SK-N-SH treated with all-trans-retinoic acid at 6 μM for 48 hours (cell line): ENCODE results near the gene NCAM1.

Experiments used
- ATAC-seq: fragments of 200-7000 bp; cut with Tn5 transposase; 3 replicates; pipeline ENCODE4 v1.9.1; 2020; ENCODE audit warnings: mild to moderate bottlenecking, moderate library complexity
- ARNTL ChIP-seq: fragments of 450-650 bp; formaldehyde crosslinking; IDR thresholded peaks from 2 replicates; pipeline ENCODE4 v1.5.0; 2020; ENCODE audit warnings: low read depth, mild to moderate bottlenecking, moderate library complexity, borderline replicate concordance
- BACH2 ChIP-seq: fragments of 250-450 bp; sonication (Bioruptor Pico); IDR thresholded peaks from 2 replicates; pipeline ENCODE4 v1.9.0; 2021; ENCODE audit warnings: mild to moderate bottlenecking, borderline replicate concordance
- CREB5 ChIP-seq: fragments of 250-450 bp; sonication (Bioruptor Pico); IDR thresholded peaks from 2 replicates; pipeline ENCODE4 v1.5.1; 2020; ENCODE audit warnings: low read depth, mild to moderate bottlenecking, moderate library complexity
- ESRRG ChIP-seq: fragments of 250-450 bp; sonication (Bioruptor Pico); IDR thresholded peaks from 2 replicates; pipeline ENCODE4 v1.6.1; 2021; ENCODE audit warnings: mild to moderate bottlenecking
- OSR1 ChIP-seq: fragments of 250-450 bp; sonication (Bioruptor Pico); IDR thresholded peaks from 2 replicates; pipeline ENCODE4 v1.8.0; 2022; ENCODE audit warnings: moderate library complexity, mild to moderate bottlenecking, inconsistent platforms
- PATZ1 ChIP-seq: fragments of 250-450 bp; sonication (Bioruptor Pico); IDR thresholded peaks from 2 replicates; pipeline ENCODE4 v1.8.0; 2020; ENCODE audit warnings: mild to moderate bottlenecking, moderate library complexity, borderline replicate concordance
- PPARA ChIP-seq: fragments of 250-450 bp; sonication (Bioruptor Pico); IDR thresholded peaks from 2 replicates; pipeline ENCODE4 v1.5.0; 2020; ENCODE audit warnings: mild to moderate bottlenecking, borderline replicate concordance
- RARB ChIP-seq: fragments of 250-450 bp; sonication (Bioruptor Pico); IDR thresholded peaks from 2 replicates; pipeline ENCODE4 v1.8.0; 2021; ENCODE audit warnings: mild to moderate bottlenecking, moderate library complexity
- SNAI2 ChIP-seq: fragments of 250-450 bp; sonication (Bioruptor Pico); IDR thresholded peaks from 2 replicates; pipeline ENCODE4 v1.5.0; 2020; ENCODE audit warnings: mild to moderate bottlenecking, moderate library complexity
- TOX ChIP-seq: fragments of 250-450 bp; sonication (Bioruptor Pico); IDR thresholded peaks from 2 replicates; pipeline ENCODE4 v1.8.0; 2021; ENCODE audit warnings: mild to moderate bottlenecking, moderate library complexity, borderline replicate concordance
- TSHZ2 ChIP-seq: fragments of 250-450 bp; sonication (Bioruptor Pico); IDR thresholded peaks from 2 replicates; pipeline ENCODE4 v1.5.0; 2020; ENCODE audit warnings: mild to moderate bottlenecking, moderate library complexity
- ZC3H10 ChIP-seq: fragments of 250-450 bp; sonication (Bioruptor Pico); IDR thresholded peaks from 2 replicates; pipeline ENCODE4 v1.5.1; 2021; ENCODE audit warnings: mild to moderate bottlenecking, moderate library complexity
- ZFP3 ChIP-seq: fragments of 250-450 bp; sonication (Bioruptor Pico); IDR thresholded peaks from 2 replicates; pipeline ENCODE4 v1.5.0; 2020; ENCODE audit warnings: mild to moderate bottlenecking, moderate library complexity
- ZFP30 ChIP-seq: fragments of 450-650 bp; formaldehyde crosslinking; IDR thresholded peaks from 2 replicates; pipeline ENCODE4 v1.5.0; 2022; ENCODE audit warnings: mild to moderate bottlenecking, moderate library complexity
- ZNF565 ChIP-seq: fragments of 450-650 bp; formaldehyde crosslinking; conservative IDR thresholded peaks from 2 replicates; pipeline ENCODE4 v1.5.0; 2020; ENCODE audit warnings: low read depth, mild to moderate bottlenecking, moderate library complexity
- ZNF70 ChIP-seq: fragments of 450-650 bp; formaldehyde crosslinking; IDR thresholded peaks from 2 replicates; pipeline ENCODE4 v1.5.0; 2020; ENCODE audit warnings: mild to moderate bottlenecking, moderate library complexity
- TF ChIP-seq, protein P1 (sequence below): fragments of 250-450 bp; sonication (Bioruptor Pico); IDR thresholded peaks from 2 replicates; pipeline ENCODE4 v1.8.0; 2021; ENCODE audit warnings: low read depth, mild to moderate bottlenecking, moderate library complexity, borderline replicate concordance

NCAM1 gene

DNA sequence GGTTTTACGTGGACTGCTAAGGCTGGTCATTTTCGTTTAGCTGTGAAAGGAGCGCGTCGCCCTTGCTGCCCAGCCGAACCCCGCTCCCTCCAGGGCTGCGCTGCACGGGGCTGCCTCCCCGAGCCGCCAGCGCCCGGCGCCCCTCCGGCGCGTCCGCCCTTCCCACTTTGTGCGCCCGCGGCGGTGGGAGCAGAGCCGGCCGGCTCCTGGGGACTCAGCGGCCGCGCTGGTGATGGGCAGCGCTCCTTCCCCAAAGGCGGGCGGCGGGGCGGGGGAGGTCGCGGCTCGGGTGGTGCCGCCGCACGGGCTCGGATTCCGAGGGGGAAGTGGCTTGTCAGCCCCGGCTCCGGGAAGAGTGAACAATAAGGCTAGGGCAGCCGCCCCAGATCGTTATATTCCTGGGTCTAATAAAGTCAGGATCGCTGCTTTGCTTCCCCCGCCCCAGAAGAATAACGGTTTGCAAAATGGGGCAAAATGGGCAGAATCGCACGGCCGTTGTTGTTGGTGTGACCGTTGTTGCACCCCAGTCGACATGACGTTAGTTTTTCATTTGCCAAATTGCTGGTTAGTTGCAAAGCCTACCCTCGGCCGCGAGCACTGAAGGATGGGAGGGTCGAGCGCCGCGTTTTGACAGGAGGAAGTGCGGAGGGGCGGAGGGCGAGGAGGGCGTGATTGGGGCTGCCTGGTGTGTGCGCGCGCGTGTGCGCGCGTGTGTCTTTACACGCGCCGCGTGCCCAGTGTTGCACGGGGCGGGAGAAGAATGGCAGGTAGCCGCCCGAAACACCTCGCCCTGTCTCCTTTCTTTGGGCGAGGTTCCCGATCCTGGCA is 745 bp downstream of the NCAM1 start:
- ATAC-seq = peak; percentile 48
- TF ChIP-seq ZNF70 (no peak), CREB5 (no peak), TSHZ2 (CRISPR knock-in tag) (no peak), PPARA (CRISPR knock-in tag) (no peak), BACH2 (CRISPR knock-in tag) (no peak), SNAI2 (CRISPR knock-in tag) (no peak)
- TF ChIP-seq, all 23 proteins: peak for 0

GRCh38 chr11:112962579-112963367 is 1.6 kb downstream of the NCAM1 start:
- TF ChIP-seq TOX (CRISPR knock-in tag) (no peak), BACH2 (CRISPR knock-in tag) (no peak), ZC3H10 (no peak), ZNF565 (CRISPR knock-in tag) (no peak), ZFP3 (CRISPR knock-in tag) (no peak), ARNTL (CRISPR knock-in tag) (no peak), ZNF70 (no peak), ZFP30 (CRISPR knock-in tag) (no peak), CREB5 (no peak), OSR1 (no peak), ESRRG (CRISPR knock-in tag) (no peak)
- TF ChIP-seq, protein P1, sequence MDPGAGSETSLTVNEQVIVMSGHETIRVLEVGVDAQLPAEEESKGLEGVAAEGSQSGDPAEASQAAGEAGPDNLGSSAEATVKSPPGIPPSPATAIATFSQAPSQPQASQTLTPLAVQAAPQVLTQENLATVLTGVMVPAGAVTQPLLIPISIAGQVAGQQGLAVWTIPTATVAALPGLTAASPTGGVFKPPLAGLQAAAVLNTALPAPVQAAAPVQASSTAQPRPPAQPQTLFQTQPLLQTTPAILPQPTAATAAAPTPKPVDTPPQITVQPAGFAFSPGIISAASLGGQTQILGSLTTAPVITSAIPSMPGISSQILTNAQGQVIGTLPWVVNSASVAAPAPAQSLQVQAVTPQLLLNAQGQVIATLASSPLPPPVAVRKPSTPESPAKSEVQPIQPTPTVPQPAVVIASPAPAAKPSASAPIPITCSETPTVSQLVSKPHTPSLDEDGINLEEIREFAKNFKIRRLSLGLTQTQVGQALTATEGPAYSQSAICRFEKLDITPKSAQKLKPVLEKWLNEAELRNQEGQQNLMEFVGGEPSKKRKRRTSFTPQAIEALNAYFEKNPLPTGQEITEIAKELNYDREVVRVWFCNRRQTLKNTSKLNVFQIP (CRISPR knock-in tag) = no peak
- ATAC-seq = peak; percentile 81

- peak; percentile 45 for ATAC-seq
- TF ChIP-seq ZNF565 (CRISPR knock-in tag) (no peak), OSR1 (no peak), BACH2 (CRISPR knock-in tag) (no peak), PATZ1 (CRISPR knock-in tag) (no peak), RARB (CRISPR knock-in tag) (no peak), TSHZ2 (CRISPR knock-in tag) (no peak)
Measured at GRCh38 chr11:112963368-112963955, 2.2 kb downstream of the NCAM1 start.
